ENCODE data around the gene MYO18B.

DNA sequence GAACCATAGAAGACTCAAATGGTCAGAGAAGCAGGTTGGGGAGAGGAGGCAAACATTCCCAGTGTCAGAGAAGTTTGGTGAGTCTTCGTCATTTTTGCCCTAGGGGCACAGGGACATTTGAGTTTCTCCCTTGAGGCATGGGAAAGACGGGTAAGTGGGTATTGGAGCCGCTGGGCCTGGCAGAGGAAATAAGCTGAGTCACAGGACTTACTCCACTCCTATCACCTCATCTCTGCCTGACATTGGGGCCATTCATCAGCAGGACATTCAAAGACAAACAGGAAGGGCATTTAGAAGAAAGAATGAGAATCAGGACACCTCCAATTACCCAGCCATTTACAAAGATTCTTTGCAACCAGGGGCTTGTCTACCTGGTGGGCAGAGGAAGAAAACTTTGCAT lies 326.6 kb downstream of the MYO18B start:
- TF ChIP-seq YY1 (IDR thresholded peaks at IDR 0.05; ENCODE audit: insufficient read depth, insufficient read length) (no peak), SUZ12 (IDR thresholded peaks at IDR 0.05; ENCODE audit: extremely low read depth, insufficient read depth, insufficient read length) (no peak), ZNF274 (IDR thresholded peaks at IDR 0.05; ENCODE audit: low read depth, low read length) (no peak)
